ENCODE data around the gene EME1.
A peak's percentile ranks its signal among the peaks of the same experiment; 100 is the strongest.

The EME1 gene

GRCh38 chr17:50373705-50374104 lies 676 bp downstream of the EME1 start:
- TF ChIP-seq REST (IDR thresholded peaks at IDR 0.05; ENCODE audit: insufficient replicate concordance, low read depth): no peak
- TF ChIP-seq CTCF (IDR thresholded peaks at IDR 0.05; ENCODE audit: insufficient read depth, low read length): no peak
- TF ChIP-seq SPI1 (IDR thresholded peaks at IDR 0.05; ENCODE audit: borderline replicate concordance, low read depth): no peak
- TF ChIP-seq POLR2AphosphoS5 (IDR thresholded peaks at IDR 0.05; ENCODE audit: low read depth): no peak
- TF ChIP-seq GABPA (IDR thresholded peaks at IDR 0.05; ENCODE audit: low read depth): no peak
- H3K4me3 ChIP-seq (replicated peaks; ENCODE audit: insufficient read depth, low read length): peak overlapping the region; percentile 61
- peak overlapping the region; percentile 98 for H3K27ac ChIP-seq (replicated peaks)
- DNase-seq (ENCODE audit: low read depth in 1 of 2, low spot score in 1 of 2): no peak
- no peaks in the 10 kb centered on the region for H3K27me3 ChIP-seq (ENCODE audit: insufficient read depth, poor library complexity, severe bottlenecking)

- Histone ChIP-seq H3K27ac (replicated peaks) (no peak overlapping the region), H3K4me3 (replicated peaks; ENCODE audit: insufficient read depth, low read length) (no peak overlapping the region), H3K27me3 (ENCODE audit: insufficient read depth, poor library complexity, severe bottlenecking) (no peaks in the 10 kb centered on the region)
- no peak for DNase-seq (ENCODE audit: low read depth in 1 of 2, low spot score in 1 of 2)
- TF ChIP-seq REST (IDR thresholded peaks at IDR 0.05; ENCODE audit: insufficient replicate concordance, low read depth) (no peak), CTCF (IDR thresholded peaks at IDR 0.05; ENCODE audit: insufficient read depth, low read length) (no peak), SPI1 (IDR thresholded peaks at IDR 0.05; ENCODE audit: borderline replicate concordance, low read depth) (no peak), POLR2AphosphoS5 (IDR thresholded peaks at IDR 0.05; ENCODE audit: low read depth) (no peak), GABPA (IDR thresholded peaks at IDR 0.05; ENCODE audit: low read depth) (no peak)
These were observed 3.0 kb downstream of the EME1 start for GRCh38 chr17:50375858-50376538.

GRCh38 chr17:50379351-50380132 lies 6.5 kb downstream of the EME1 start:
- H3K27ac ChIP-seq (replicated peaks): no peak overlapping the region
- TF ChIP-seq REST (IDR thresholded peaks at IDR 0.05; ENCODE audit: insufficient replicate concordance, low read depth): no peak
- TF ChIP-seq CTCF (IDR thresholded peaks at IDR 0.05; ENCODE audit: insufficient read depth, low read length): no peak
- TF ChIP-seq POLR2AphosphoS5 (IDR thresholded peaks at IDR 0.05; ENCODE audit: low read depth): no peak
- no peak for TF ChIP-seq GABPA (IDR thresholded peaks at IDR 0.05; ENCODE audit: low read depth)
- TF ChIP-seq SPI1 (IDR thresholded peaks at IDR 0.05; ENCODE audit: borderline replicate concordance, low read depth): no peak
- H3K27me3 ChIP-seq (ENCODE audit: insufficient read depth, poor library complexity, severe bottlenecking): no peaks in the 10 kb centered on the region
- no peak for DNase-seq (ENCODE audit: low read depth in 1 of 2, low spot score in 1 of 2)
- no peak overlapping the region for H3K4me3 ChIP-seq (replicated peaks; ENCODE audit: insufficient read depth, low read length)

Data from HL-60 (cell line).